Mesenchymal stem cell (in vitro differentiated cells and primary cell): Measurements from ENCODE around the gene SUN5.

Source experiments
- DNase-seq: peaks from one replicate; pipeline ENCODE4 v3.0.0-alpha.2; 2013
- H2AFZ ChIP-seq: one replicate; pipeline ENCODE4 v1.6.1; 2013; ENCODE audit warnings: low read depth, mild to moderate bottlenecking, control low read depth, inconsistent platforms, low read length, moderate library complexity
- H2AK5ac ChIP-seq: 2 replicates; pipeline ENCODE4 v1.6.1; 2013; ENCODE audit warnings: low read length, moderate library complexity, mild to moderate bottlenecking, inconsistent platforms; ENCODE audit not compliant: severe bottlenecking
- H2BK120ac ChIP-seq: one replicate; pipeline ENCODE4 v1.6.1; 2013; ENCODE audit warnings: low read depth, mild to moderate bottlenecking, inconsistent platforms, low read length, moderate library complexity
- H2BK12ac ChIP-seq, 2 experiments: one replicate each; pipeline ENCODE4 v1.6.1; 2013; ENCODE audit warnings: inconsistent platforms in 2 of 2, low read length in 2 of 2, mild to moderate bottlenecking in 2 of 2, moderate library complexity in 2 of 2, control low read depth in 1 of 2
- H2BK15ac ChIP-seq: one replicate; pipeline ENCODE4 v1.6.1; 2013; ENCODE audit warnings: mild to moderate bottlenecking, low read depth, inconsistent platforms; ENCODE audit not compliant: poor library complexity, severe bottlenecking
- H2BK5ac ChIP-seq: 2 replicates; pipeline ENCODE4 v1.6.1; 2013; ENCODE audit warnings: low read depth, mild to moderate bottlenecking, low read length, control low read depth, inconsistent platforms; ENCODE audit not compliant: poor library complexity, severe bottlenecking
- H3K14ac ChIP-seq, 2 experiments: one replicate each; pipeline ENCODE4 v1.6.1; 2013; ENCODE audit warnings: inconsistent platforms in 2 of 2, low read length in 2 of 2, control low read depth in 1 of 2, mild to moderate bottlenecking in 1 of 2, moderate library complexity in 1 of 2
- H3K18ac ChIP-seq, 2 experiments: one replicate each; pipeline ENCODE4 v1.6.1; 2013; ENCODE audit warnings: inconsistent platforms in 2 of 2, low read length in 2 of 2, control low read depth in 1 of 2, low read depth in 1 of 2, mild to moderate bottlenecking in 1 of 2
- H3K23ac ChIP-seq, 2 experiments: one replicate each; pipeline ENCODE4 v1.6.1; 2013; ENCODE audit warnings: inconsistent platforms in 2 of 2, low read length in 2 of 2, mild to moderate bottlenecking in 2 of 2, moderate library complexity in 2 of 2, control low read depth in 1 of 2
- H3K27ac ChIP-seq: 2 replicates; pipeline ENCODE4 v1.5.1; 2013; ENCODE audit warnings: mild to moderate bottlenecking, moderate library complexity, low read length, control low read depth, inconsistent platforms; ENCODE audit not compliant: poor library complexity, severe bottlenecking
- H3K27me3 ChIP-seq, 2 experiments: 2 replicates each; pipeline versions ENCODE4 v1.6.1 to v1.7.0; 2013; ENCODE audit warnings: low read length in 2 of 2, mild to moderate bottlenecking in 2 of 2, moderate library complexity in 2 of 2, control low read depth in 1 of 2, inconsistent platforms in 1 of 2; ENCODE audit not compliant: control insufficient read depth in 1 of 2, insufficient read depth in 1 of 2
- H3K36me3 ChIP-seq, 2 experiments: 2 replicates each; pipeline versions ENCODE4 v1.6.1 to v1.7.0; 2013; ENCODE audit warnings: low read length in 2 of 2, control low read depth in 1 of 2, inconsistent platforms in 1 of 2, low read depth in 1 of 2, mild to moderate bottlenecking in 1 of 2; ENCODE audit not compliant: insufficient read depth in 2 of 2, control insufficient read depth in 1 of 2
- H3K4ac ChIP-seq, 2 experiments: one replicate each; pipeline ENCODE4 v1.6.1; 2013; ENCODE audit warnings: inconsistent platforms in 2 of 2, low read length in 2 of 2, mild to moderate bottlenecking in 2 of 2, moderate library complexity in 2 of 2, control low read depth in 1 of 2, low read depth in 1 of 2
- H3K4me1 ChIP-seq: 2 replicates; pipeline ENCODE4 v1.6.1; 2013; ENCODE audit warnings: low read depth, low read length, control low read depth; ENCODE audit not compliant: control insufficient read depth, insufficient read depth
- H3K4me2 ChIP-seq: 2 replicates; pipeline ENCODE4 v1.6.1; 2013; ENCODE audit warnings: low read length, mild to moderate bottlenecking, inconsistent platforms; ENCODE audit not compliant: poor library complexity, severe bottlenecking
- H3K4me3 ChIP-seq, 2 experiments: 2 replicates each; pipeline versions ENCODE4 v1.5.1 to v1.7.0; 2013; ENCODE audit warnings: low read length in 2 of 2, mild to moderate bottlenecking in 2 of 2, control low read depth in 1 of 2, low read depth in 1 of 2; ENCODE audit not compliant: insufficient read depth in 1 of 2
- H3K79me1 ChIP-seq: replicated peaks from 2 replicates; pipeline ENCODE4 v1.6.1; 2013; ENCODE audit warnings: mild to moderate bottlenecking, control low read depth, low read length, inconsistent platforms; ENCODE audit not compliant: poor library complexity, severe bottlenecking
- H3K9ac ChIP-seq: 2 replicates; pipeline ENCODE4 v1.7.0; 2013; ENCODE audit warnings: mild to moderate bottlenecking, low read length, moderate library complexity
- H3K9me3 ChIP-seq: 2 replicates; pipeline ENCODE4 v1.7.0; 2013; ENCODE audit warnings: mild to moderate bottlenecking, low read length; ENCODE audit not compliant: control insufficient read depth
- H4K8ac ChIP-seq: one replicate; pipeline ENCODE4 v1.6.1; 2013; ENCODE audit warnings: inconsistent platforms, mild to moderate bottlenecking, low read length, moderate library complexity
- H4K91ac ChIP-seq: one replicate; pipeline ENCODE4 v1.6.1; 2013; ENCODE audit warnings: mild to moderate bottlenecking, low read length, inconsistent platforms
- WGBS: methylation state at CpG from one replicate; pipeline ENCODE4 v1.1.7; 2013; ENCODE audit warnings: mixed read lengths; 5-methylcytosine and 5-hydroxymethylcytosine counted together

SUN5 gene

GRCh38 chr20:33005908-33006775, 1.9 kb upstream of the SUN5 start:
- no peak overlapping the region for H2BK12ac ChIP-seq
- H3K4me1 ChIP-seq: peaks cover 5% of the 10 kb centered on the region
- H3K79me1 ChIP-seq: no peaks in the 10 kb centered on the region
- no peak for DNase-seq
- H3K9me3 ChIP-seq: no peaks in the 10 kb centered on the region
- H3K14ac ChIP-seq: no peak overlapping the region
- no peak overlapping the region for H4K8ac ChIP-seq
- H2AK5ac ChIP-seq: no peak overlapping the region
- 78% methylated on average over 8 of the region's 8 CpGs for WGBS
- no peak overlapping the region for H3K23ac ChIP-seq
- H2AFZ ChIP-seq: no peak overlapping the region
- H2BK15ac ChIP-seq: no peak overlapping the region
- H3K27me3 ChIP-seq: peaks cover 4 to 21% of the 10 kb centered on the region in 2 experiments
- H3K4me3 ChIP-seq: no peak overlapping the region
- no peak overlapping the region for H2BK120ac ChIP-seq
- no peak overlapping the region for H3K9ac ChIP-seq
- H2BK5ac ChIP-seq: no peak overlapping the region
- H3K36me3 ChIP-seq: no peaks in the 10 kb centered on the region
- H4K91ac ChIP-seq: no peak overlapping the region
- no peak overlapping the region for H3K27ac ChIP-seq
- no peak overlapping the region for H3K4ac ChIP-seq
- no peak overlapping the region for H3K18ac ChIP-seq
- no peak overlapping the region for H3K4me2 ChIP-seq

GRCh38 chr20:33005132-33005566, 916 bp upstream of the SUN5 start:
- Histone ChIP-seq H3K23ac (no peak overlapping the region), H3K14ac (no peak overlapping the region), H4K8ac (no peak overlapping the region), H3K9ac (no peak overlapping the region), H3K79me1 (no peaks in the 10 kb centered on the region), H3K27ac (no peak overlapping the region), H2BK15ac (no peak overlapping the region), H2AFZ (no peak overlapping the region), H2AK5ac (no peak overlapping the region), H3K4me2 (no peak overlapping the region), H2BK120ac (no peak overlapping the region), H3K36me3 (no peaks in the 10 kb centered on the region), H3K18ac (no peak overlapping the region), H2BK5ac (no peak overlapping the region), H3K4me3 (no peak overlapping the region), H3K4ac (no peak overlapping the region), H4K91ac (no peak overlapping the region), H3K4me1 (peaks cover 5% of the 10 kb centered on the region), H2BK12ac (no peak overlapping the region), H3K9me3 (no peaks in the 10 kb centered on the region), H3K27me3 (peaks cover 0 to 15% of the 10 kb centered on the region in 2 experiments)
- 42% methylated on average over 3 of the region's 4 CpGs for WGBS
- no peak for DNase-seq

GRCh38 chr20:33002087-33002808, 2.0 kb downstream of the SUN5 start:
- H4K91ac ChIP-seq: peak overlapping the region; percentile 40
- H2BK120ac ChIP-seq: no peak overlapping the region
- 79% methylated on average over 7 of the region's 7 CpGs for WGBS
- no peak overlapping the region for H3K4me3 ChIP-seq
- no peak overlapping the region for H2BK5ac ChIP-seq
- no peak overlapping the region for H3K27ac ChIP-seq
- no peak overlapping the region for H2BK15ac ChIP-seq
- H3K9me3 ChIP-seq: no peaks in the 10 kb centered on the region
- H3K14ac ChIP-seq: no peak overlapping the region
- no peak overlapping the region for H3K4me2 ChIP-seq
- H3K79me1 ChIP-seq: no peaks in the 10 kb centered on the region
- H3K36me3 ChIP-seq: no peaks in the 10 kb centered on the region
- no peak overlapping the region for H3K18ac ChIP-seq
- no peak overlapping the region for H3K9ac ChIP-seq
- H2AK5ac ChIP-seq: no peak overlapping the region
- no peak for DNase-seq
- H3K4ac ChIP-seq: no peak overlapping the region
- no peak overlapping the region for H2AFZ ChIP-seq
- H3K23ac ChIP-seq: no peak overlapping the region
- no peak overlapping the region for H4K8ac ChIP-seq
- H3K27me3 ChIP-seq: peaks cover 0 to 11% of the 10 kb centered on the region in 2 experiments
- H3K4me1 ChIP-seq: no peaks in the 10 kb centered on the region
- no peak overlapping the region for H2BK12ac ChIP-seq

- Histone ChIP-seq H3K4ac (no peak overlapping the region), H3K9ac (no peak overlapping the region), H3K27me3 (peaks cover 0 to 11% of the 10 kb centered on the region in 2 experiments), H3K27ac (no peak overlapping the region), H3K23ac (peak overlapping the region in 1 of 2 experiments; percentile 46), H2AFZ (no peak overlapping the region), H3K4me2 (no peak overlapping the region), H3K4me1 (no peaks in the 10 kb centered on the region), H3K9me3 (peaks cover 3% of the 10 kb centered on the region), H3K36me3 (no peaks in the 10 kb centered on the region), H4K91ac (no peak overlapping the region), H2BK15ac (no peak overlapping the region), H2BK120ac (no peak overlapping the region), H3K18ac (no peak overlapping the region), H2BK5ac (no peak overlapping the region), H2AK5ac (no peak overlapping the region), H3K14ac (no peak overlapping the region), H3K79me1 (no peaks in the 10 kb centered on the region), H4K8ac (no peak overlapping the region), H3K4me3 (no peak overlapping the region), H2BK12ac (no peak overlapping the region)
- no peak for DNase-seq
- 66% methylated on average over 9 of the region's 9 CpGs for WGBS
These were observed 3.3 kb downstream of the SUN5 start for GRCh38 chr20:33000802-33001466.
